Amniotic epithelial cell (primary cell): ENCODE data around the gene SCAMP1.

Experiments used
- DNase-seq: peaks from one replicate; pipeline ENCODE4 v3.0.0-alpha.2; 2010; ENCODE audit warnings: low read depth

Gene SCAMP1

DNA sequence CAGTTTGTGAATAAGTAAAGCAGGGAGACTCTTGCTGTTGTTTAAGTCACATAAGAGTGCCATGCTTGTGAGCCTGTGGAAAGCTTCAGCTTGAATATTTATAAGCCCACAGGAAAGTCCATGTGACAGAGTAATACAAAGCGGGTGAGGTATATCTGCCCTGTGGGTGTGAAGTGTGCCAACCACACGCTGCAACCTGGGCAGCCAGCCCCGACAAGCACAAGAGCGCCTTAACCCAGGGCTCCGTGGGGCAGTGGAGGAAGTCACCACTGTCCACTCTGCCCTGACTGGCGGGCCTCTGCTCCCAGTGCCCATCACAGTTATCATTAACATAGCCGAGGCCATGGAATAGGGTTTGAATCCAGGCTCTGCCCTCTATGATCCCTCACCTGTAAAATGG lies 132.2 kb downstream of the SCAMP1 start:
- no peak for DNase-seq

DNA sequence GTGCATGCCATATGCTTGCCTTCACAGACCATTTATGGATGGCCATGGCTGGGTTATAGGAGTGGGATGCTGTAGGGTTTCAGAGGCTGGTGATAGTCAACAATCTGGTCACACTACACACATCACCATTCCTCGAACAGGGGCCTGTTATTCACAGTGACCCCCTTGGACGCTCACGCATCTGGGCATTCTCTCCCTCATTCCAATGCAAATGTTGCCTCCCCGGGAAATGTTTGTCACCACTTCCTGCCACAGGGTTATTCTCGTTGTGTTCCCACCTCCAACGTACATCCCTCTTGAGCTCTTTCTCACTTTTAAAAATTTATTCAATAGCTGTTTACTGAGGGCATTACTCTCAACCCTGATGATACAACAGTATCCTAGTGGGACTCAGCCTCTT lies 135.4 kb downstream of the SCAMP1 start:
- DNase-seq, result no peak

DNA sequence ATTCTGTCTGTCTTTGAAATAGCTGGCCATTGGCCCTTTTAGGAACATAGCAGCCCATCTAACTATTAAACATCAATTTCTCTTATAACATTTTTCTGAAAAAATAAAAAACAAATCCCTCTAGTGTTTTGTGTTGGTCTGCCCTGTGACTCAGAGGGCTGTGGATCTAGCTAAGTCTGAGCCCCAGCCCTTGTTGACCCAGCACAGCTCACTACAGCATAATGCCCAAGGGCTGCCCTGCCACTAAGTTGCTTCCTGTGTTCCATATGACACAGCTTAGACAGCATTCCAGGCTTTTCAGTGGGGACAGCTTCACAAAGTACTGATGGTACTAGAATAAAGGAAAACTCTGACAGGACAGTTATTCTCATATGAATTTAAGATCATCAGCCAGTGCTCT lies 136.0 kb downstream of the SCAMP1 start:
- DNase-seq, result no peak

DNA sequence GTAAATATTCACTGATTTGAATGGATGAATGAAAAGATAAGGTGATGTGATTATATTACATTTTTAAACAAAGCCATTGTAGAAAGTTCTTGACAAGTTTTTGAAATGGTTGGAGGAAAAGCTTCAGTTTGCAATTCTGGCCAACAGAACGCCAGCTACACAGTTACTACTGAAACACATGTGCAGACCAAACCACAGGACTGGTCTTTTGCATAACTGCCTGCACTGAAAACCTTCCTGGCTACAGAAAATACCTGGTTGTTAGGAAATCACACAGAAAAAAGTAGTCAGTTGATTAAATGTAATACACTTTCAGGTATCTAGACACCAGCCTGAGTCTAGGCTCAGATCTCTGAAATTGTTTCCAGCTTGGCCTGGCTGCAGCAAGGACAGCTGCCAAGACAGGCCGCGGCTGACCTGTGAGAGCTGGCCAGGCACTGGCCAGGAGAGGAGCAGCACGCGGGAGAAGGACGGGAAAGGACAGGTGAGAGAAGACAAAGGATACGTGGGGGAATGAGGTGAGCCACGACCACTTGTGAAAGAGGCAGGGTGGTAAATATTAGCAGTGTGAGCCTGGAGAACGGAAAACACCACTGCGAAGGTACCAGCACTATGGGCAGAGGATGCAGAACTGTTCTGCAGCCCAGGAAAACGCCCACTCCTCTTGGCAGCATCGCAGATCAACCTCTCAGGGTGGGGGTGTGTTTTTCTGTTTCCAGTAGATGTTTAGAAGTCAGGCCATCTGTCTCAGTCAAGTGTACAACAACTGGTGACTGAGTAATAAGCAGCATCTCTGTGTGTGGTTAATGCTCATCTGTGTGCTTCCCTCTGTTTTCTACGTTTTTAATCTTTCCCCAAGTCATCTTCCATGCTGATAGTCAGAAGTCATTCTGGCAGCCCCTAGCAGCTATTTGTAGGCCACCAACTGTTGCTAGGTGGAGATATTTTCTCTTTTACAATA lies 137.4 kb downstream of the SCAMP1 start:
- DNase-seq, result peak; percentile 42

DNA sequence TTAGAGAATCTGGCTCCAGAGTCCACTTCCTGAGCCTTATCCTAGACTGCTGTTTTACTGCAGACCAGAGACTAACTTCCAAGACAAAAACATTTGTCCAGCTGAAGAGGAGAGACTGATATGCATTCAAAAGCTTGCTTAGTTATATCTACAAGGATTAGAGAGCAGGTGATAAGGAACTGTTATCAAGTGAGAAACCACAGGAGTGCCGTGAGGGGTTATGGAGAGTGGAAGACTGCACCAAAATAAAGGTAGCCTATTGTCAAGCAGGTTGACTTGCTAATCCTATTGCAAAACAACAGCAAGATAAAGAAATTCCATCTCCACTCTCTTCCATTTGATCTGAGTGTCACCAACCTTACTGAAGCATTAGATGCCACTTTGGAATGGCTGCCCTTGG lies 139.1 kb downstream of the SCAMP1 start:
- peak; percentile 73 for DNase-seq

DNA sequence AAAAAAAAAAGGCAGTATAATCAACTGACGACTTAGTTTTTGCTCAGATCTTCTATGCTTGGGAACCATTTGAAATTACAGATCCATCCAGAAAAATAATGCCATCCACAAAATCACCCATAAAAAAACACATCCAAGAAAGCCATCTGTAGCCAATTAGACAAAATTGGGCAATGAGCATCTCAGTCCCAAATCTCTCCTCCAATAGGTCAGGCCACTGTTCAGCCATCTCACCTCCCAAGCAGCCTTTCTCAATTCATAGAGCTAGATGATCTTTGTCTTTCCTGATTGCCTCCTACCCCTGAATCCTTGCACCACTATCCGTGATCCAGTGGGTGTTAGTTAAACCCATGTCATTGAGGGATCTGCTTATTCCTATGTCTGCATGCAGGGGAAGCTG lies 139.6 kb downstream of the SCAMP1 start:
- DNase-seq, result peak; percentile 33

DNA sequence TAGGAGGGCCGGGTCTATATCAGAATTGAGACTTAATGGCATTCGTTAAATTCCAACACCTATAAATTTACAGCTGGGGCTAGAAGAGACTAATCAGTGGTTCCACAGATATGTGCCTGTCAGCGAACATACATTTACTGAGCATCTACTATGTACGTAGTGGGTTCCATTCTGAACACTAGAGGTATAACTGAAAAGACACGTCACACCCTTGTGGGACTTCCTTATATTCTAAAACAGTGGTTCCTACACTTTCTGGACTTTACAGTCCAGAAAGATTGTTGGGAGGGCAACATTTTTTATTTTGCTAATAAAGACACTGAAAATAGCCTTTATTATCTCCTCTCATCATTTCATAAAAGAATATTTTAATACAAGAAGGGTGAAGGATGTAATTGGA lies 140.5 kb downstream of the SCAMP1 start:
- no peak for DNase-seq

DNA sequence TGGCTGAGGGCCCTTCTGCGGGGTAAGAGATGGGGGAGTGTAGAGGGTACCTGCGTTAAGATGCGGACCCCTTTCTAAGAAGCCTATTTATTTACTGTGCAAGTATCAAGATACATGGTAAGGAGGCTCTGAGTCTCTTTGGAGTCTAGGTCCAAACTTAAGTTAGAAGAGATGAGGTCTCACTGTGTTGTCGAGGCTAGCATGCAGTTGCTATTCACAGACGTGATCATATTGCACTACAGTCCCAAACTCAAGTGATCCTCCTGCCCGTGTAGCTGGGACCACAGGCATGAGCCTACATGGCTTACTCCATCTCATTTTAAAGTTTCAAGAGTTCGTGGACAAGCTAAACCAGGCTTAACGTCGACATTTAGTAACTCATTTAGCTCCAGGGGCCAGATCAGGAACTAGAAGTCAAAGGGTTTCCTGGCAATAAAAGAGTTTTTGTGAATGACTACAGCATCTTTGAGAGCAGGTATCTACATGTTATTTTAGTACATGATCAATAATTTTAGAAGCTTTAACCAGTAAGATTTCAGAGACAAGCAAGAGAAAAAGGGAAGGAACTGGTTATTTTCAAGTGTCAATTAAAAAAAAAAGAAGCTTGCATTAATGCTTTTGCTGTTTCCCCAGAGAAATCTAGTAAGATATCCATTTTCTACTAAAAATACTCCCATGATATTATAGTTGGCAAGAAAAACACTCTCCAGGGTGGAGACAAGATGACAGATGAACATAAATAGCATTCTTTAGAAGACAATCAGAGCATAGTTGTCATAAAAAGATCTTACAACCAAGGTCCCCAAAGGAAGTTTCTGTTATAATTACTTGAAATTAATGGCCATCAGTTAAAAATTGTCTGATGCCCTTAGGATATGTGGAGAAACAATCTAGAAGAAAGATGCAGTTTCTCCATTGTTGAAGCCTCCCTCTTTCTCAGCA lies 141.3 kb downstream of the SCAMP1 start:
- DNase-seq, result no peak

DNA sequence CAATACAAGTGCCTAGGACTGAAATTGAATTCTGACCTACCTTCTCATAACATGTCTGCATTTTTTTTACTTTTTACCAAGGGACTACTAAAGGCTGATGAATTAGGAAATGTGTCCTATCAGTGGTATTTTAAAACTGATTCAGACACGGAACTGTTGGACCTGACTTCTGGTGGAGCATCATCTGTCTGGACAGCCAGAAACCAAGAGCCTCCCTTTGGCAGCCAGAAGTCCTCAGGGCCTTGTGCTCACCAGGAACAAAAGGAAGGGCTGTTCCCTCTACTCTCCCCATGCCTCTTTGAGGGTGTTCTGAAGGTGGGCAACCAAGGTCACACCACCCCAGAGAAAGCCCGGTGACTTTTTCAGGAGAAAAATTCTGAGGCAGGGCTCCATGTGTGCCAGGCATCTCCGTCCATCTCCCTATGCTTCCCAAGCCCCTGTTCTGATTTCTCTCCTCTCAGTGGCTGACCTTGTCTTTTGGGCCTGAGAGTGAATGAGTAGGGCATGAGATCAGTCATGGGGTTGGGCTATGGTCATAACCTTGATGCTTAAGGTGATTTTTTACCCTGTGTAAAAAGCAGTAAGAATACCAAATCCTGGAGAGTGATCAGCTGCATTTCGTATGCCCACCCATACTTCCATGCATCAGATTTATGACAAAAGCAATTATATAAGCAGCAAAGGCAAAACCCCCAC lies 143.7 kb downstream of the SCAMP1 start:
- no peak for DNase-seq

DNA sequence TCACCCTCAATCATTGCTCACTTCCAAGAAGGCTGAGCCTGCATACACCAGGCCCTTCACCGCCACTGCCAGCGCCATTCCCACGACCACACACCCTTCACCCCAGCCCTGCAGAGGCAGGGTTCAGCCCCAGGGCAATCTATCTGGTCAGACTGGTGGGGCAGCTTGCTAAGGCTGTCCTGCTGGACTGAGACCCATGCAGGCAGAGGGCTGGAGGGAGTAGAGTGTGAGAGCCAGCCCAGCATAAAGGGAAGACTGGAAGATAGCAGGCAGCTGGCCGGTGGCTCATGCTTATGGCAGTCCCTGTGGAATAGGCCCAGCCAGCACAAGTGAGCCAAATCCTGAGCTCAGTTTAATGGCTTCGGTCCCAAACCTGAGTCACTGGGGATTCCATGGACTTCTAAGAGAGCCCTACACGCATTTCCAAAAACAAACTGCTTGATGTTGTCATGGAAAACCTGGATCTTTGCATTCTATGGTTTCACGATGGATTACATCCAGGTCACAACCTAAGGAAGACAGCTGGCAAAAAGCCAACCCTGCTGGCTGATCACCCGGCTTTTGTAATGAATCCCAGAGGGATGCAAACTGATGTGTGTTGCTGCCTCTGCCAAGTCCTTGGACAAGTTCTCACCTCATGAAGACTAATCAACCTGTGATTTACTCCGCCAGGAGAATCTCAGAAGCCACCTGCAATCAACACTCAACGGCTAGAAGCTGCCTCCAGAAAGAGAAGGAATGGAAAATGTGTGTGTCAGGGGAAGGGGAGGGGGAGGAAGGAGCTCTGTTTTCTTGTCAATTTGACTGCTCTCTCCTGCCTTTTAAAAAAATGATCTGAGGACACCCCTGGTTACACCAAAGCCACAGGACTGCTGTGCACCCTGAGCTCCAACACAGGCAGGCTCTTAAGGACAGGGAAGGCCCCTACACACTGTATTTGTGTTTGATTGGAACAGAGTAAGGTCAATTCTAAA lies 144.6 kb downstream of the SCAMP1 start:
- peak; percentile 90 for DNase-seq

DNA sequence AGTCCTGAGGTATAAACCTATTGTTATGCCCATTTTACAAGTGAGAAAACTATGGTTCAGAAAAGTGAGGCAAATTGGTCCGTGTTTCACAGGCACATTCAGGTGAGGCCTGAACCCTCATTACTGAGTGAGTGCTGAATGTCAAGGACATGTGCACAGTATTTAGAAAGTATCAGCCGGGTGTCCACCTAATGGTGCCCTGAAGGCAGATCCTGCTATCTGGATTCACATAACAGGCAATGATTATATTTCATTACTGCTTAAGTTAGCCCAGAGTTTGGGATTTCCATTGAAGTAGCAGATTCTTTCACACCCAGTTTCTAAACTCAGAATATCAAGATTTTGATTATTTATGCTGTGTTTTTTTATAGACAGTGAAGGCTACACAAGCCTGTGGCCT lies 145.4 kb downstream of the SCAMP1 start:
- no peak for DNase-seq

DNA sequence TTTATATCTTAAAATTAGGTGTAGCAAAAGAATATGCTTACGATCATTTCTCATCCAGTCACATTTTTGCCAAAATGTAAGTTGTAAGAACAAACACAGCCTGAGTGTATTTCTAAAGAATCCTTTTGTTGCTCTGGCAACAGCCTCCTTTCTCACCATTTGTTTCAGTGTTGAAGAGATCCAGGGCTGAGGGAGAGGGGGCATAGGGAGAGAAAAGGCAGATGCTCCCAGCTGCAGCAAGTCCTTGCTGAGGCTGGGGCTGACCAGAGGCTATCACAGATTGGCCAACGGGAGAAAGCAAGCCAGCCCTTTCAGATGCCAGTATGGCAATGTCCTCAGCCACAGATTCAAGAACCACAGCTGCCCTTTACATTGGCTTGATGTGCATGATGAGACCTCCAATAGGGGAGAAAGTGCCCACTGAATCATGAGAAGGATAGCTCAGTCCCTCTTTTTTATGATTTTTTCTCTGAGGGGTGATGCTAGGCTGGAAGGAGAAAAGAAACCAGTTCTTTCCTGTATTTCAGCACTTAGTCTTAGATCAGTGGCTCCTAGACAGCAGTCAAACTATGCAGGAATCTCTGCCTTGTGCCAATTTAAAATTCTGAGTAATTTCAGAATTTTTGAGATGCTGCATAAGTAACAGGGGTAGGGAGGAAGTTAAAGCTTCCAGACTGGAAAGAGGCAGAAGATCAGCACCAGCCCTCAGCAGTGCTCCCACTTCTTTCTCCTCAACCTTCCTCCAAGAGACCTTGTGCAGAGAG lies 146.0 kb downstream of the SCAMP1 start:
- no peak for DNase-seq

DNA sequence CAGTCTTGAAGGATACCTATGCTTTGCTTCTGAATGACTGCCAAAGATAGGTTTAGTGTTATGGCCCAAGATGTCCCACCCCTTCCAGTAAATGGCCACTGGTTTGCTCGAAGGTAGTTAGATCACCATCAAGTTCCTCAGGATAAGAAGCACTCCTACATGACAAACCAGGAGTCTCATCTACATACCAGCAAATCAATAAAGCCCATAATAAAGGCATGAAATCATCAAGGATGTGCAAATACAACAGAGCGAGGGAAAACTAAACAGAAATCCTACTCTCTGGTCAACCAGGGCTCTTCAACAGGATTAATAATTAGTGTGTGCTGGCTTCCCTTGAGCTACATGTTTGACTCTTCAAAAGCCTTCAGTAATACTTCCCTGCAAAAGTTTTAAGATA lies 147.1 kb downstream of the SCAMP1 start:
- no peak for DNase-seq

DNA sequence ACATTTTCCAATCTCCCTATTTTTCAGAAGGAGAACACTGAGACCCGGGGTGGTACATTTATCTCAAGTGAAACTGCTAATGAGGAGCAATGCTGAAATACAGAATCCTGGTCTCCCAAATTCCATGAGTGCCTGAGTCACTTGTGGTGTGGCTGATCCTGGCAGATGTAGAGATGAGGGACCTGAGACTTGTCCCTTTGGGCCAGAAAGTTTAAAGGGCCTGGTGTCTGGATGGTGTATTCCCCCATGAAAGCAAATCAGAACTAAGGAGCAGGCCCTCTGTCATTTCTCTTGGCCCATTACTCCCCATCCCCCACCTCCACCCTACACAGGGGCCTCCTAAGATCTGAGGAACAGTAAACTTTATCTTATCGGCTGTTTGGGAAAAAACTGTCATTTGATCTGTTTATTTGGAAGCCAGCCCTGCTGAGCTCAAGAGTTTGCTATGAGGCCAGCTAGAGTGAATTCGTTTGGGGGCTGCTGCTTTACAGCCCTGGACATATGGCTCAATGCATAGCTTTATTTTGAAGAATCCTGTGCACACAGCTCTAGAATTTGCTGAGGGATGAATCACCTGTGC lies 147.9 kb downstream of the SCAMP1 start:
- peak; percentile 28 for DNase-seq

DNA sequence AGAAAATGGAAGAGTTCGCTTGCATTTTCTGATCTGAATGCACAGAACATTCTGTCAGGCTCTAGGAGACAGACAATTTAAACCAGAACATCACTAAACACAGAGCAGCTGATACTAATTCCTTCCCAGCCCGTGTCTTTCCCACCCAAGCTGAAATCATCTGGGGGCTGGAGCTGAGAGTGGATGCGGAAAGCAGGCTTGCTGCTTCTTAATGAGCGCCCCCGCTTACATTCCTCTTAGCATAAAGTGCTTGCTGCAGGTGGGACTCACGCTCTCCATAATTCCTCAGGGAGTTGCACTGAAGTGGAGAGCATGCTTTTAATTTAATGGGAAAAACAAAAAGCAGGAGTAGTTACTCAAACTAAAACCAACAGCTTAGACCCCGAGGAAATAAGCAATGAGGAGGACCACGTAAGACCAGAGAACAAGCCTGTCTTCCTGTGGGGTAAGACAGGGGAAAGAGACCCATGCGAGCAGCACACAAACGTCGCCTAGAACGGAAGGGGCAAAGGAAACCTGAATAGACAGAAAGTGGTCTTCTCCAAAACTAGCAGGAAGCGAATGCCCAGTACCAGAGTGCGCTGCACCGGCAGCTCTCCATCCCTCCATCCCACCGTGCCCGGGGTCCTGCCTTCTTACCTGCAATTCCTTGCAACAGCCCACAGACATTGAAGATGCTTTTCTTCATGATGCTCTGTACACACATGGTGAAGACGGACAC lies 148.9 kb downstream of the SCAMP1 start:
- no peak for DNase-seq

DNA sequence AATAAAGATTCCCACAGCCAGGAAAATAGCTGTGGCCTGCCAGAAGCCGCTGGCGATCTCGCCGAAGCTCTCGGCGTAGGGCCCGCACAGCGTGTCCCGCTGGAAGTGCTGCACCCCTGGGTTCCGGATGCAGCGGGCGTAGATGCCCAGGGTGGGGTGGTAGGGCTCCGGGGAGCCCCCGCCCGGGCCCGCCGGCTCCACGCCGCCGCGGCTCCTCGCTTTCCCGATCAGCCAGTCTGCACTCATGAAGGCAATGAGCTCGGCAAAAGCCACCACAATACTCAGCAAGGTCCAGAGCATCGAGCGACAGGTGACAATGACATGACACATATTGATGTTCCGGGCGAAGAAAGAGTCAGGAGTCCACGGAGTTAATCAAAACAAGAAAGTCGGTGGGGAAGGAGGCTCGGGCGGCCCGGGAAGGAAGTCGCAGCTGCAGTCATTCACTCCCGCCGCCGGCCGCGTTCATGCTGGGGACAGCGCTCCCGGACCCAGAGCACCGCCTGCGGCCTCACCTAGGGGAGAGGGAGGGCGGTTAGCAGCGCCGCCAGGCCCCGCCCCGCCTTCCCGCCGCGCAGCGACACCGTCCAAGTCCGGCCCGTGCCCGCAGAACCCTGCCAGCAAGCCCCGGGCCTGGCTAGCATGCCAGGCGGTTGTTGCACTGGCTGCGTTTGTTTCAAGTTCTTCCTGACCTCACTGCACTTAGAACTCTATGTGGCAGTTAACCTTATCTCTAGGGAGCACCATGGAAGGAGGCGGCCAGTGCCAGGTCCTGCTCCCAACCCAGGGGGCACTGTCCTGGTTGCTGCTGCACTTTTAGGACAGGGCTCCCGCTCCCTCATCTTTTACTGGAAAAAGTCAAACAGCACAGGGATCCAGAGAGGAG lies 149.7 kb downstream of the SCAMP1 start:
- DNase-seq, result no peak

DNA sequence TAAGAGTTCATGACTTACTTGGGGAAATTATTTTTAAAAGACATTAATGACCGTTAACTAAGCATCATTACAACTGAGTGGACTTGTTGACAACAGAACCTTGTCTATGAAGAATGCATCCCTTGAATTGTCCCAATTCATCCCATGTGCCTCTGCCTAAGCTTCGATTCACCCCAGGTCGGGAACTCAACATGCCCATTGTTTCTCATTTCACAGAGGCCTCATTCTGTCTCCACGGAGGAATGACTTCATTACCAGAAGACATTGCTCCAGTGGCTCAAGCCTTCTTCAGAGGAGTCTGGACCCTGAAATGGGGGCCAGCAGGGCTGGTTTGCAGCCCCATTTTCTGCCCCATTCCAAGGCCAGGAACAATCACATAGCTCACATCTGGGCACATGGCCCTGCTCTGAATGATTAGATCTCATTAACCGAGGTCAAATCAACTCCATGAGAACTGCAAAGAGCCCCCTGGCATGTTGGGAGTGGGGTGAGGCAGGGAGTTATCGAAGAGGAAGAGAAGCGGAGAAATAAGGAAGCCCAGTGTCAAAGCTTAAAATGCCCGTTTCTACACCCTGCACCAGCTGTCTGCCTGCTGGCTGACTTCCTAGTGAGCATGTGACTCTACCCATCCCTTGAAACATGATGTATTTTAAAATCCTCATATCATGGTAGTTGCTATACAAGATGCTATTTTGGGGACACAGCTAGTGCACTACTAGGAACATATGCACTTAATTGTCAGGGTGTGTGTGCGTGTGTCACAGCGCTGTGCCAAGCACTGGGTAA lies 150.9 kb downstream of the SCAMP1 start:
- no peak for DNase-seq
